Measurements from ENCODE around the gene PARD3B.

Gene PARD3B

GRCh38 chr2:205451901-205452512, 906.7 kb downstream of the PARD3B start:
- CTCF ChIA-PET = no interaction called here

DNA sequence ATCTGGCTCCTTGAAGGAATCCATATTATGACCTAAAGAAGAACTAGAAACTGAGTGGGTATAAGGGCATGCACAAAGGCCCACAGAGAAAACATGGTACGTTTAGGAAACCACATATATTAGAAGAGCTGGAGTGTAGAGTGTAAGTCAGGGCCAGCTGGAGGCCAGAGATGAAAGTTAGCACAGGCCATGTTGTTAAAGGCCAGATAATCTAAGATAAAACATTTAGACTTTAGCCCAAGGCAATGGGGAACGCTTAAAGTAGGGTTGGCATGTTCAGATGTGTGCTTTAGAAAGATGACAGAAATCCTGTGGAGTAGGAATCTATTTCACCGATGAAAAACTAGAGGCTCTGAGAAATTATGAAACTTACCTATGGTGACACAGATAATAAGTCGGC, 907.9 kb downstream of the PARD3B start:
- no peak for DNase-seq (ENCODE audit: extremely low spot score)
- TF ChIP-seq TARDBP (IDR thresholded peaks at IDR 0.05) = no peak
- TF ChIP-seq PKNOX1 (IDR thresholded peaks at IDR 0.05) = no peak
- TF ChIP-seq LEF1 (IDR thresholded peaks at IDR 0.05; ENCODE audit: borderline replicate concordance) = no peak
- no peak for TF ChIP-seq FOXK2 (IDR thresholded peaks at IDR 0.05)
- TF ChIP-seq FOXM1 (IDR thresholded peaks at IDR 0.05; ENCODE audit: borderline replicate concordance) = no peak
- TF ChIP-seq NFRKB (IDR thresholded peaks at IDR 0.05) = no peak
- no peak for TF ChIP-seq L3MBTL2 (conservative IDR thresholded peaks at IDR 0.05)
- TF ChIP-seq FOXA1 (IDR thresholded peaks at IDR 0.05) = no peak
- no peak for TF ChIP-seq SP1 (IDR thresholded peaks at IDR 0.05)
- no peak for TF ChIP-seq ELF4 (IDR thresholded peaks at IDR 0.05)
- no peak for TF ChIP-seq ARNT (IDR thresholded peaks at IDR 0.05)
- TF ChIP-seq ZNF384 (IDR thresholded peaks at IDR 0.05) = no peak
- ChIA-PET CTCF (no interaction called here), POLR2A (no interaction called here)

More at GRCh38 chr2:205451901-205452512, 906.7 kb downstream of the PARD3B start:
- DNase-seq (ENCODE audit: extremely low spot score) = no peak
- no peak for TF ChIP-seq CTBP1 (IDR thresholded peaks at IDR 0.05; ENCODE audit: borderline replicate concordance)
- no peak for TF ChIP-seq L3MBTL2 (conservative IDR thresholded peaks at IDR 0.05)
- no peak for TF ChIP-seq HDGF (IDR thresholded peaks at IDR 0.05; ENCODE audit: borderline replicate concordance)
- no peak for TF ChIP-seq NFRKB (IDR thresholded peaks at IDR 0.05)
- no peak for TF ChIP-seq SUZ12 (IDR thresholded peaks at IDR 0.05)
- TF ChIP-seq PKNOX1 (IDR thresholded peaks at IDR 0.05) = no peak
- no peak for TF ChIP-seq TARDBP (IDR thresholded peaks at IDR 0.05)
- no peak for TF ChIP-seq LEF1 (IDR thresholded peaks at IDR 0.05; ENCODE audit: borderline replicate concordance)
- no peak for TF ChIP-seq ZNF384 (IDR thresholded peaks at IDR 0.05)
- POLR2A ChIA-PET = no interaction called here

- CTCF ChIA-PET = no interaction called here
- POLR2A ChIA-PET = no interaction called here
- no peak for DNase-seq (ENCODE audit: extremely low spot score)
- TF ChIP-seq LEF1 (IDR thresholded peaks at IDR 0.05; ENCODE audit: borderline replicate concordance) (no peak), CTBP1 (IDR thresholded peaks at IDR 0.05; ENCODE audit: borderline replicate concordance) (no peak), NFRKB (IDR thresholded peaks at IDR 0.05) (no peak), ZNF384 (IDR thresholded peaks at IDR 0.05) (no peak), L3MBTL2 (conservative IDR thresholded peaks at IDR 0.05) (no peak), PKNOX1 (IDR thresholded peaks at IDR 0.05) (no peak), TARDBP (IDR thresholded peaks at IDR 0.05) (no peak), HDGF (IDR thresholded peaks at IDR 0.05; ENCODE audit: borderline replicate concordance) (no peak), FOXA1 (IDR thresholded peaks at IDR 0.05) (no peak), ELF4 (IDR thresholded peaks at IDR 0.05) (no peak), SP1 (IDR thresholded peaks at IDR 0.05) (no peak), ARNT (IDR thresholded peaks at IDR 0.05) (no peak), FOXK2 (IDR thresholded peaks at IDR 0.05) (no peak), SUZ12 (IDR thresholded peaks at IDR 0.05) (no peak), FOXM1 (IDR thresholded peaks at IDR 0.05; ENCODE audit: borderline replicate concordance) (no peak), BHLHE40 (IDR thresholded peaks at IDR 0.05; ENCODE audit: borderline replicate concordance) (no peak)
These were observed 911.4 kb downstream of the PARD3B start for GRCh38 chr2:205456682-205457081.

GRCh38 chr2:205460217-205460616, 914.9 kb downstream of the PARD3B start:
- TF ChIP-seq PKNOX1 (IDR thresholded peaks at IDR 0.05) (no peak), SUZ12 (IDR thresholded peaks at IDR 0.05) (no peak), SP1 (IDR thresholded peaks at IDR 0.05) (no peak), FOXA1 (IDR thresholded peaks at IDR 0.05) (no peak), CTBP1 (IDR thresholded peaks at IDR 0.05; ENCODE audit: borderline replicate concordance) (no peak), HDGF (IDR thresholded peaks at IDR 0.05; ENCODE audit: borderline replicate concordance) (no peak), FOXM1 (IDR thresholded peaks at IDR 0.05; ENCODE audit: borderline replicate concordance) (no peak), TARDBP (IDR thresholded peaks at IDR 0.05) (no peak), ARNT (IDR thresholded peaks at IDR 0.05) (no peak), ELF4 (IDR thresholded peaks at IDR 0.05) (no peak), ZNF384 (IDR thresholded peaks at IDR 0.05) (no peak), BHLHE40 (IDR thresholded peaks at IDR 0.05; ENCODE audit: borderline replicate concordance) (no peak), FOXK2 (IDR thresholded peaks at IDR 0.05) (no peak), L3MBTL2 (conservative IDR thresholded peaks at IDR 0.05) (no peak), NFRKB (IDR thresholded peaks at IDR 0.05) (no peak)
- ChIA-PET POLR2A (no interaction called here), CTCF (no interaction called here)
- DNase-seq (ENCODE audit: extremely low spot score) = no peak

- ChIA-PET POLR2A (no interaction called here), CTCF (no interaction called here)
- no peak for DNase-seq (ENCODE audit: extremely low spot score)
- no peak for TF ChIP-seq TARDBP (IDR thresholded peaks at IDR 0.05)
These were observed 915.9 kb downstream of the PARD3B start for GRCh38 chr2:205461169-205461568.
